Activated CD4-positive, alpha-beta T cell treated with anti-CD3 and anti-CD28 coated beads, Interleukin-2, Interleukin-4, amounts not matched to agents 100 ng/mL and 50 ng/mL, durations not matched to agents 16 hours and 8 hours (primary cell): ENCODE results near the gene IL9R.

Source experiments
- DNase-seq: peaks from one replicate; pipeline ENCODE4 v3.0.0-alpha.2; 2020; ENCODE audit warnings: low spot score

IL9R gene

GRCh38 chrX:156030474-156030873, 33.0 kb downstream of the IL9R start:
- DNase-seq = peak; percentile 24
